K562 (cell line): ENCODE measurements around the gene RSRP1. TPM values are rescaled to one million over a fixed set of nuclear protein-coding genes. Genes with fewer than 3 reads are reported as not detected.

Experiments
- CBFB ChIP-seq: sonication (generic); formaldehyde crosslinking; IDR thresholded peaks from 2 replicates; pipeline ENCODE4 v1.4.0; 2020; ENCODE audit warnings: mild to moderate bottlenecking, missing genetic modification reagents
- CHD2 ChIP-seq: IDR thresholded peaks from 2 replicates; pipeline ENCODE4 v1.6.1; 2011; ENCODE audit warnings: low read depth, low read length
- DPF2 ChIP-seq: fragments of 450-650 bp; IDR thresholded peaks from 2 replicates; pipeline ENCODE4 v1.6.1; 2016
- ELF4 ChIP-seq: fragments of 450-650 bp; formaldehyde crosslinking; IDR thresholded peaks from 2 replicates; pipeline ENCODE4 v1.4.0; 2022; ENCODE audit warnings: missing genetic modification characterization
- HDAC6 ChIP-seq: IDR thresholded peaks from 2 replicates; pipeline ENCODE4 v1.6.1; 2012; ENCODE audit warnings: low read depth, mild to moderate bottlenecking, control low read depth, inconsistent platforms, low read length, moderate library complexity
- MAFK ChIP-seq: IDR thresholded peaks from 2 replicates; pipeline ENCODE4 v1.6.1; 2011; ENCODE audit warnings: low read length, improper control_type of control experiment
- U2AF1 ChIP-seq: fragments of 200-400 bp; formaldehyde crosslinking; optimal IDR thresholded peaks from 2 replicates; pipeline ENCODE3; 2017; ENCODE audit warnings: mild to moderate bottlenecking, low read depth, low read length, moderate library complexity
- ZNF12 ChIP-seq: sonication (generic); formaldehyde crosslinking; IDR thresholded peaks from 2 replicates; pipeline ENCODE4 v1.4.0; 2020; ENCODE audit warnings: mild to moderate bottlenecking, missing genetic modification reagents
- ZNF146 ChIP-seq: IDR thresholded peaks from one replicate; pipeline ENCODE4 v1.6.1; 2018; ENCODE audit warnings: missing compliant biosample characterization; ENCODE audit not compliant: unreplicated experiment
- ZNF175 ChIP-seq: fragments of 200-800 bp; sonication (Bioruptor generic); IDR thresholded peaks from 2 replicates; pipeline ENCODE4 v1.6.1; 2016; ENCODE audit warnings: low read depth, mild to moderate bottlenecking, missing genetic modification characterization, missing compliant biosample characterization
- ZNF561 ChIP-seq: fragments of 450-650 bp; formaldehyde crosslinking; conservative IDR thresholded peaks from 2 replicates; pipeline ENCODE4 v1.4.0; 2020; ENCODE audit warnings: mild to moderate bottlenecking, moderate library complexity
- ZNF668 ChIP-seq: fragments of 250-450 bp; sonication (Bioruptor Pico); IDR thresholded peaks from 2 replicates; pipeline ENCODE4 v1.8.0; 2022; ENCODE audit warnings: mild to moderate bottlenecking, inconsistent platforms
- ZZZ3 ChIP-seq: fragments of 450-650 bp; IDR thresholded peaks from 2 replicates; pipeline ENCODE4 v1.6.1; 2016; ENCODE audit warnings: antibody characterized with exemption, mild to moderate bottlenecking, moderate library complexity
- polyA plus RNA-seq, 8 experiments: library from polyadenylated mRNA; depleted of rRNA in 4 of 8; stranded (reverse) in 5 of 8; unstranded in 3 of 8; fragments of >200 nt; fragmentation: Nextera tagmentation in 2 of 8; fragmentation: Illumina TruSeq in 1 of 8; extraction: Ambion mirVana in 2 of 8; extraction: Trizol in 1 of 8; gene quantifications; 2 replicates each; pipeline versions ENCODE4 v1.2.1 to v1.2.3, GENCODE V29; 2011 to 2014; ENCODE audit warnings: inconsistent platforms in 1 of 8, missing spikeins in 1 of 8
- total RNA-seq, 7 experiments: library from RNA; depleted of rRNA in 6 of 7; stranded (reverse); fragments of >200 nt in 6 of 7; fragmentation: Illumina TruSeq in 2 of 7; extraction: Trizol in 2 of 7; gene quantifications; 2 replicates each; pipeline versions ENCODE4 v1.2.1 to v1.2.3, GENCODE V29; 2011 to 2021; ENCODE audit warnings: low replicate concordance in 1 of 7
- TF ChIP-seq, protein P1 (sequence below): fragments of 450-650 bp; conservative IDR thresholded peaks from 2 replicates; pipeline ENCODE4 v1.6.1; 2016; ENCODE audit warnings: missing genetic modification characterization, low read depth, mild to moderate bottlenecking, control low read depth, missing compliant biosample characterization
- TF ChIP-seq, protein P2 (sequence below): fragments of 250-450 bp; sonication (Bioruptor Pico); IDR thresholded peaks from 2 replicates; pipeline ENCODE4 v1.6.1; 2021; ENCODE audit warnings: mild to moderate bottlenecking
- TF ChIP-seq, protein P3 (sequence below): sonication (generic); formaldehyde crosslinking; IDR thresholded peaks from 2 replicates; pipeline ENCODE4 v1.8.0; 2022; ENCODE audit warnings: mild to moderate bottlenecking, missing genetic modification reagents
- TF ChIP-seq, protein P4 (sequence below): fragments of 450-650 bp; IDR thresholded peaks from one replicate; pipeline ENCODE4 v1.6.1; 2018; ENCODE audit warnings: mild to moderate bottlenecking, moderate library complexity; ENCODE audit not compliant: partially characterized antibody

RSRP1 gene
- total and polyA plus RNA-seq, 9 of the 15 experiments (the other 6 are each of a cell fraction or from before 2014, with no cell fraction given), result 27.2 to 283 (median 146) TPM

DNA sequence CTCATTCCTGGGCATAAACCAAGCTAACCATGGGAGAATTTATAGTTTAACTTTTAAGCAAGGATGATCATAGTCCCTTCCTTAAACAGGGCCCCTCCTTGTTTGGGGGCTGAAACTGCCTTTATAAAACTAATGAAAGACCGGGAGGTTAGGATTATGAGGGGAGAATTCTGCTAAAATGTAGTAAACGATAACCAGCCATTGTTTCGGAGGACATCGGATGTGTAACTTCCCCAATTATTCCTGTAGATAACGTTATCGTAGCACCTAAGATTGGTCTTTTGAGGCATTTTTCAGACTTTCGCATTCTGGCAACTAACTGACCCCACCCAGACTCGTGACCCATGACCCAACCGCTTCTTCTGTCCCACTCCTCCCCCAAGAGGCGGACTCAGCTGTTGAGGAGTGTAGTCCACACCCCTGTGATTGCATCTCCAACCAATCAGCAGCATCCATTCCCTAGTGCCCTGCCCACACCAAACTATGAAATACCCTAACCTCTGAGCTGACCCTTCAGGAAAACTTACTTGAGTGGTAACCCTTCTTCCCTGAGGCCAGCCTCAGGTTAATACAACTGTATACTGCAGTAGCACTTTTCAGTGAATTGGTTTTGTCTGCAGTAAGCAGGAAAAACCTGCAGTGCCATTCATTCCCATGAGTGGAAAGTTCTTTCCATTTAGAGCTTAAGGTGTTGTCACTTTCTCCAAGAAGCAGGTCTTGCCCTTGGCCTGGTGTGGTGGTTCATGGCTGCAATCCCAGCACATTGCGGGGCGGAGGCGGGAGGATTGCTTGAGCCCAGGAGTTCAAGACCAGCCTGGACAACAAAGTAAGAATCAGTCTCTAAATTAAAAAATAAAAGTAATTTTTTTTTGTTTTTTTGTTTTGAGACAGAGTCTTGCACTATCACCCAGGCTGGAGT is 14.1 kb downstream of the RSRP1 start (continued):
- TF ChIP-seq ZNF561 (CRISPR knock-in tag), result no peak
- TF ChIP-seq, protein P1, sequence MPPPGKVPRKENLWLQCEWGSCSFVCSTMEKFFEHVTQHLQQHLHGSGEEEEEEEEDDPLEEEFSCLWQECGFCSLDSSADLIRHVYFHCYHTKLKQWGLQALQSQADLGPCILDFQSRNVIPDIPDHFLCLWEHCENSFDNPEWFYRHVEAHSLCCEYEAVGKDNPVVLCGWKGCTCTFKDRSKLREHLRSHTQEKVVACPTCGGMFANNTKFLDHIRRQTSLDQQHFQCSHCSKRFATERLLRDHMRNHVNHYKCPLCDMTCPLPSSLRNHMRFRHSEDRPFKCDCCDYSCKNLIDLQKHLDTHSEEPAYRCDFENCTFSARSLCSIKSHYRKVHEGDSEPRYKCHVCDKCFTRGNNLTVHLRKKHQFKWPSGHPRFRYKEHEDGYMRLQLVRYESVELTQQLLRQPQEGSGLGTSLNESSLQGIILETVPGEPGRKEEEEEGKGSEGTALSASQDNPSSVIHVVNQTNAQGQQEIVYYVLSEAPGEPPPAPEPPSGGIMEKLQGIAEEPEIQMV (tag), result no peak; the same call in none of the 2 replicates
- TF ChIP-seq, protein P2, sequence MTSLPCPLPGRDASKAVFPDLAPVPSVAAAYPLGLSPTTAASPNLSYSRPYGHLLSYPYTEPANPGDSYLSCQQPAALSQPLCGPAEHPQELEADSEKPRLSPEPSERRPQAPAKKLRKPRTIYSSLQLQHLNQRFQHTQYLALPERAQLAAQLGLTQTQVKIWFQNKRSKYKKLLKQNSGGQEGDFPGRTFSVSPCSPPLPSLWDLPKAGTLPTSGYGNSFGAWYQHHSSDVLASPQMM (CRISPR knock-in tag), result no peak
- no peak for TF ChIP-seq ZNF146 (CRISPR knock-in tag)
- TF ChIP-seq CHD2, result peak; percentile 52; the same call in 1 of the 2 replicates
- peak; percentile 86; the same call in 1 of the 2 replicates for TF ChIP-seq DPF2
- no peak for TF ChIP-seq ZZZ3
- TF ChIP-seq U2AF1, result no peak
- TF ChIP-seq CBFB (CRISPR knock-in tag), result no peak
- TF ChIP-seq ZNF175 (CRISPR knock-in tag), result peak; percentile 85; the same call in 1 of the 2 replicates
- TF ChIP-seq ZNF668 (CRISPR knock-in tag), result peak; percentile 77; the same call in 1 of the 2 replicates
- no peak for TF ChIP-seq HDAC6
- TF ChIP-seq ZNF12 (CRISPR knock-in tag), result no peak
- TF ChIP-seq MAFK, result no peak
- TF ChIP-seq, protein P3, sequence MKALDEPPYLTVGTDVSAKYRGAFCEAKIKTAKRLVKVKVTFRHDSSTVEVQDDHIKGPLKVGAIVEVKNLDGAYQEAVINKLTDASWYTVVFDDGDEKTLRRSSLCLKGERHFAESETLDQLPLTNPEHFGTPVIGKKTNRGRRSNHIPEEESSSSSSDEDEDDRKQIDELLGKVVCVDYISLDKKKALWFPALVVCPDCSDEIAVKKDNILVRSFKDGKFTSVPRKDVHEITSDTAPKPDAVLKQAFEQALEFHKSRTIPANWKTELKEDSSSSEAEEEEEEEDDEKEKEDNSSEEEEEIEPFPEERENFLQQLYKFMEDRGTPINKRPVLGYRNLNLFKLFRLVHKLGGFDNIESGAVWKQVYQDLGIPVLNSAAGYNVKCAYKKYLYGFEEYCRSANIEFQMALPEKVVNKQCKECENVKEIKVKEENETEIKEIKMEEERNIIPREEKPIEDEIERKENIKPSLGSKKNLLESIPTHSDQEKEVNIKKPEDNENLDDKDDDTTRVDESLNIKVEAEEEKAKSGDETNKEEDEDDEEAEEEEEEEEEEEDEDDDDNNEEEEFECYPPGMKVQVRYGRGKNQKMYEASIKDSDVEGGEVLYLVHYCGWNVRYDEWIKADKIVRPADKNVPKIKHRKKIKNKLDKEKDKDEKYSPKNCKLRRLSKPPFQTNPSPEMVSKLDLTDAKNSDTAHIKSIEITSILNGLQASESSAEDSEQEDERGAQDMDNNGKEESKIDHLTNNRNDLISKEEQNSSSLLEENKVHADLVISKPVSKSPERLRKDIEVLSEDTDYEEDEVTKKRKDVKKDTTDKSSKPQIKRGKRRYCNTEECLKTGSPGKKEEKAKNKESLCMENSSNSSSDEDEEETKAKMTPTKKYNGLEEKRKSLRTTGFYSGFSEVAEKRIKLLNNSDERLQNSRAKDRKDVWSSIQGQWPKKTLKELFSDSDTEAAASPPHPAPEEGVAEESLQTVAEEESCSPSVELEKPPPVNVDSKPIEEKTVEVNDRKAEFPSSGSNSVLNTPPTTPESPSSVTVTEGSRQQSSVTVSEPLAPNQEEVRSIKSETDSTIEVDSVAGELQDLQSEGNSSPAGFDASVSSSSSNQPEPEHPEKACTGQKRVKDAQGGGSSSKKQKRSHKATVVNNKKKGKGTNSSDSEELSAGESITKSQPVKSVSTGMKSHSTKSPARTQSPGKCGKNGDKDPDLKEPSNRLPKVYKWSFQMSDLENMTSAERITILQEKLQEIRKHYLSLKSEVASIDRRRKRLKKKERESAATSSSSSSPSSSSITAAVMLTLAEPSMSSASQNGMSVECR, result peak; percentile 9; the same call in 1 of the 2 replicates
- TF ChIP-seq ELF4 (CRISPR knock-in tag), result peak; percentile 5; the same call in 1 of the 2 replicates
- TF ChIP-seq, protein P4, sequence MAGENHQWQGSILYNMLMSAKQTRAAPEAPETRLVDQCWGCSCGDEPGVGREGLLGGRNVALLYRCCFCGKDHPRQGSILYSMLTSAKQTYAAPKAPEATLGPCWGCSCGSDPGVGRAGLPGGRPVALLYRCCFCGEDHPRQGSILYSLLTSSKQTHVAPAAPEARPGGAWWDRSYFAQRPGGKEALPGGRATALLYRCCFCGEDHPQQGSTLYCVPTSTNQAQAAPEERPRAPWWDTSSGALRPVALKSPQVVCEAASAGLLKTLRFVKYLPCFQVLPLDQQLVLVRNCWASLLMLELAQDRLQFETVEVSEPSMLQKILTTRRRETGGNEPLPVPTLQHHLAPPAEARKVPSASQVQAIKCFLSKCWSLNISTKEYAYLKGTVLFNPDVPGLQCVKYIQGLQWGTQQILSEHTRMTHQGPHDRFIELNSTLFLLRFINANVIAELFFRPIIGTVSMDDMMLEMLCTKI, result no peak
